GM04503 (cell line): ENCODE results near the gene TOLLIP.
"Not testable (repeated sequence)": the region's sequence is repeated elsewhere in the genome, so short reads cannot be mapped to it uniquely, and the experiment has no call there.

ENCODE experiments used
- DNase-seq: peaks from one replicate; pipeline ENCODE4 v3.0.0-alpha.2; 2012; ENCODE audit warnings: low read depth

Gene TOLLIP

DNA sequence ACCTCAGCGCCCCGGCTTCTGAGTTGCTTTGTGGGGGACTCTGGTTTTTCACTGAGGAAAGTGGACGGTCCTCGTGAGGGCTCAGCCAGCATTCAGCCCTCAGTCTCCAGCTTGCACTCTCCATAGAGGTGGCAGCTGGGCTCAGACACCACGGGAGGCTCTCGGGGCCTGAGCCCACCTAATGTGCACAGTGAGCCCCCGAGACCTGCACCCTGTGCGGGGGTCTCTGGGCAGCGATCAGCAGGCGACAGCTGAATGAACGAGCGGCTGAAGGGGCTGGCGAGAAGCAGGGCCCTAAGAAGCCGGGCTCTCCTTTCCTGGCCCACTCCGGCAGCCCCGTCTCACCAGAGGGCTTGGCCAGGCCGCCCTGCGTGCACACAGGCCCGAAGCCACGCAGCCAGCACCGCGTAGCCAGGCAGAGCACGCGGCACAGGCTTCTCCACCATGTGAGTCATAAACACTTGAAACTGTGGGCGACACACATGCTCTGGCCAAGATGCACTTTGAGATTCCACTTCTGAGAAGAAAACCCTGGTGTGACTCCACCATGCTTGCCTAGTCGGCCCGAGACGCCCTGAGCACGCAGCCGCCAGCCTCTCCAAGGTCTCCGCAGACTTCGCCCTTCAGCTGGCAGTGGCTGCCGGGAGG, 28.0 kb downstream of the TOLLIP start:
- no peak for DNase-seq

DNA sequence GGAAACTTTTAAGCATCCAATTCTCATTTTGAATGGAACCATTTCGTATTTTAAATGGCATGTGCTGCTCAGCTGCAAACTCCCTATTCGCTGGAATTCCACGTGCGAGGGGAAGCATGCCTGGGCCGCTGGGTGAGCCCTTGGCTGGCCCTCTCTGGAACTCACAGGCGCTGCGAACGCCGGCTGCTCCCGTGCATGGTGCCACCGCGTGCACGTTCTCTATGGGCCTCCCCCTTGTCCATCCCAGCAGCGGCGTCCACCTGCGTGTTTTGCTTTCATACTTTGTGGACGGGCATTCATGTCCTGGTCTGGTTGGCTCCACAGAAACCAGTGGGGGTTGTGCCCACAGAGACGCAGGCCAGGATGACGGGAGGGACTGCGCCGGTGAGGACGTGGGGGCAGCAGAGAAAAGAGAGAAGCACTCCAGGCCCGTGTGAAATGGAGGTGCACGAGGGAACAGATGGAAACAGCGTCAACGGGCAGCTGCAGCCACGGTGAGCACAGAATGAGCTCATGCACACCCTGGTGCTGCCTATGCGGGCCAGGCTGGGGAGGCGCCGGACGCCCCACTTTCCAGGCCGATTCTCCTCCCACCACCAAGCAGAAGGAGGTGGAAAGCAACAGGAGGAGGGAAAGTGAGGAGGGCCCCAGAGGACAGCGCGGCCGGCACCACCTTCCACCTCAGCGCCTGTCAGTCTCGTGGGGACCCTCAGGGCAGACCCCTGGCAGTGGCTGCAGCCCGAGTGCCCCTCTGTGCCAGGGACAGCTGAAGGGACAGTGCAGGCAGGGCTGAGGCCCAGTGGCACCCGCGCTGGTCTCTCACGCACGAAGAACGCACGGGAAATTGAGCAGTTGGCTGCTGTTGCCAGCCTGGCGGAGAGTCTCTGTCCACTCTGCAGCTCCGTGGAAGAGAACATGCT, 29.1 kb downstream of the TOLLIP start:
- DNase-seq: no peak

DNA sequence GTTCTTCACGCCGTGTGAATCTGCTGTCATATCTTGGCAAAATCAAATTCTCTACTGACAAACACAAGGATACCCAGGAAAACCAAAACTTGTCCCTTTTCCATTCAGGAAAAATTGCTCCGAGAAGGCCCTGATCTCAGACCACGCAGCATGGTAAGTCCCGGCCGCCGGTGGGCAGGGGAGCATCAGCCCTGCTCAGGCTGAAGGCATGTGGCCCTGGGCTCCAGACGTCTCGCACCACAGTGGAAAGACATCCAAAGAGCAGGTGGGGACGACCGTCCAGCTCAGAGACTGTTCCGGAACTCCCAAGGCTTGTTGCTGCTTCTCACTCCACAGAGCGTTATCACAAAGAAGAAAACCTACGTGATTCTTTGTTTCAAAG, 29.8 kb downstream of the TOLLIP start:
- no peak for DNase-seq

DNA sequence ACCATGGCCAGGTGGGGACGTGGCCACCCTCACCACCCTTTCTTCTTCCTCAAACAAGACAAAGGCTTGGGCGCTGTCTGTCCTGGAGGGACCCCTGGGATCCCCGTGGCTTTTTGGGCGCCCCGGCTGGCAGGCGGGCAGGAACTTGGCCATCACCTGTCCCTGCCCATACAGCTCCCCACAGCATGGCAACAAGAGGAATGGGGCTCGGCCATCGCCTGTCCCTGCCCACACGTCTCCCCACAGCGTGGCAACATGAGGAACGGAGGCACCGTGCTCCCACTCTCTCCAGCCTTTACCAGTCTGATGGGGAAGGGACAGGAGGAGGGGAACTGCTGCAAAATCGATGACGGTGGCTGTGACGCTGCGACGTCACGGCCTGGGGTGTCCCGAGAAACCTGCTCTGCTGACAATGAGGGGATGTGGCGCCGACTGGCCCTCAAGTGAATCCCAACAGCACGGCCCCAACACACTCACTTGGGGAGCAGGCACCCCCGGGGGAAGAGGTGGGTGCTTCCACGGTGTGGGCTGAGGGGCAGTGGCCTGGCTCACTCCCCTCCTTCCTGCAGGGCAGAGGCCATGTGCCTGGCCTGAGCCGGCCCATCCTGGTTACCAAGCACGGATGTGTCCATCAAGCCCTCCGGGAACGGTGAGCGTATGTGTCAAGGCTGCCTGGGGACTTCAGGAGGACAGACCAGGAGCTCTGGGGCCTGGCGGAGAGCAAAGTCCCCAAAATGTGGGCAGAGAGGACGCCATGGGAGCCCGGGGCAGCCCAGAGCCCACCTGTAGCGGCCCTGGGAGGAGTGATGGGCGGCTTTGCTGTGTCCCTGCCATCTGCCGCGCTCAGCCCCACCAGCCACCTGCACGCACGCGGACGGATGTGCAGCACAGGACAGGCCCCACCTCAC, 30.4 kb downstream of the TOLLIP start:
- no peak for DNase-seq

DNA sequence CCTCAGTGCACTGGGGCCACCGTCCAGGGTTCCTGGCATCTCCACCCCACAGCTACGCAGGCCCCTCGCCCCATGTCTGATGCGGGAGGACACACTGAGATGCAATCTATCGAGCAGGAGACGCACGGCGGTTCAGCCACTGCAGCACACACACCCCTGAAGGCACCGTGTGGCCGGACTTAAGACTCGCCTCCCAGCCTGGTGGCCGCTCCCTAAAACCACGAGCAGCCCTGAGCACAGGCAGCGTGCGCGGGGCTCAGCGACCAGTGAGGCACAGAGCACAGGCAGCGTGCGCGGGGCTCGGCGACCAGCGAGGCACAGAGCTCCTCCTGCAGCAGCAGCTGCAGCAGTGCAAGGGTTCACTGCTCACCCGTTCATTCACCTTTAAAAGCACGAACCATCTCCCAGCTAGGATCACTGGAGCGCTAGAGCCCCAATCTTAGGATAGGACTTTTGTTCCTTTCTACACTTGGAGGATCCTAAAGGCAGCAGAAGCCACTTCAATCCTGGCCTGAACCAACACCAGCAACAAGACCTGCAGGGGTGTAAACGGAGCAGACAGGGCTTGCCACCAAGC, 31.4 kb downstream of the TOLLIP start:
- no peak for DNase-seq

DNA sequence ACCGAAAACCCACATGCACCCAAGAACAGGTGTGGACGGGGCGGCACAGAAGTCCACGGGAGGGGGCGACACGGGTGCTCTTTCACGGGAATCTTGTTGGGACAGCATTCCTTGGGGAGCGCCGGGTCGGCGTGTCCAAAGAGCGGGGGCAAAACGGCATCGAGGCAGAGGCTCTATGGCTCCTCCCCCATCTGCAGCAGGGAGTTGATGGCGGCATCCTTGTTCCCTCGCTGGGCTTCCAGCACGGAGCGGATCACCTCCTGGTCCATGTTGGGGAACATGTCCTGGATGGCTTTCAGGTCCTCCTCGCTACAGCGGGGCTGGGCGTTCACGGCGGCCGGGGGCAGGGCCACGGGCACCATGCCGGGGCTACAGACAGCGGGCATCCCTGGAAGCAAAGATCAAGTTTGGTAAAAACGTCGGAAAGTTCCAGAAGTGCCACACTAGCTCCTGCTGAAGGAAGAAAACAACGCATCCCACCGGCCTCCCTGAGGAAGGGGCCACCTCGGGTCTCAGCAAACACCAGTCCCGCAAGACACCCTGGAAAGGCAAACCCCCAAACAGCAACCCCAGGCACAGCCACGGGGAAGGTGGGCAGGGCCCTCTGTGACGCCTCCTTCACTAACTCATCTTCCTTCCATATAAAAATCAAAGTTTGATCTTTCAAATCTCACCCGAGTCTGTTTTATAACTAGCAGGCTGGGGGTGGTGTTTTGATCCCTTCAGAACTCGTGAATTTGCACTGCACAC, 32.4 kb downstream of the TOLLIP start:
- no peak for DNase-seq

DNA sequence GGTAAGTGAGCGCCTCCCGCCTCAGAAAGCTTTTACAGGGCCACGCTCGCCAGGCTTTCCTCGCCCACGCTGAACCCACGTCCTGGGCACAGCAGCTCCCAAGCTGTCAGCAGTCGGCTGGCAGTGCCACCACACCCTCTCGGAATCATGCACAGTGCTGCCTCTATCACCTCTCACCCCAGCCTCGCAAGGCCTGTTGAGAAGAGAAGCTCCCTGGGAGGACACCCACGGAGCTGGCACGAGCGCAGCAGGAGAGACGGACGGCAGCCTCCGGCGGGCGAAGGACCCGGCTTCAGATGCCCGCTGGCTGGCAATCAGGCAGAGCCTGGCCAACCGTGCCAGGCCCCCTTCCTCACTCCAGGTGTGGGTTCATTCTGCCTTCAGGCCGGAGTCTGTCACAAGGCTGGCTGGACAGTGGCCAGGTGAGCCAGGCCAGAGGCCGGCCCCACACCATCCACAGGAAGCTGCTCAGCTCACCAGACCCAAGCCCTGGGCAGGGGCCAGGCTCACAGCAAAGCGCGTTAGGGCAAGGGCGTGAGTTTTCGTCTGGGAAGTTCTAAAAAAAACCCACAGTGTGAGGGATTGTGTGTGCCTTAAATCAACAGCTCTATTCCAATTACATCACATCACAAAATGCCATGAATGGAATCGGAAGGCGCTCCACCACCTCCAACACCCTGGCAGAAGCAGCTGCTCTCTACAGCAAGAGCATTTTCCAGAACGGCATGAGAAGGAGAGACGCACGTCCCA, 33.2 kb downstream of the TOLLIP start:
- DNase-seq: no peak

DNA sequence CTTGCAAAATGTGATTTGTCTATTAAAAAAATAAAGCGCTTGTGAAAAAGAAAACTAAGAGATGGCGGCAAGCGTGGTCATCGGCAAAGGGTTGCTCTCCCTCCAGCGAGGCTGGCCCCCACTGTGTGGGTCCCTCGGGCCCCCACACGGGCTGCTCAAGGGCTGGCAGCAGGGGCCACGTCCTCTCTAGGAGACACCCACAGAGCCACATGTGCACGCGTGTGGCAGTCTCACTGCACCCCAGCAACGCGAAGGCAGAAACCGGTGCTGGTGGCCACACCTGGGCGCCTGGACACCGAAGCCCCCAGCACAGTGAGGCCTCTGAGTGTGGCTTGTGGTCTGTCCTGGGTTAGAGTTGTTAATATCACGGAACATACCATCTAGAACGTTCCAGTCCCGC, 34.4 kb downstream of the TOLLIP start:
- no peak for DNase-seq

DNA sequence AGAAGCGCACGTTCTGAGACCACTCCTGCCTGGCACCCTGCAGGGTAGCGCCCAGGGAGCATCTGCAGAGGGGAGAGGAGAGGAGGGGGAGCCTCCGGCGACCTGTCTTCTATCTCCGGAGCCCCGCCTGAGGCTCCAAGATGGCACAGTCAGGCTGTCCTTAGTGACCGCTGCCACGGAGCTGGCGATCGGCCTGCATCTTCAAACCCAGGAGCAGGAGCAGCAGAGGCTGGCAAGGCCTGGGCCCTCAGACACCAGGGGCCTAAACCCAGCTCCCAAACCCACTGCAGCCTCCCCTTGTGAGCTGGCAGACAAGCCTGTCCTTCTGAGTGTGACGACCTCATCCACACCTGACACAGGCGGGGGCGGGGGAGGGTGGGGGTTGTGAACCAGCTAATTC, 34.9 kb downstream of the TOLLIP start:
- DNase-seq: no peak

DNA sequence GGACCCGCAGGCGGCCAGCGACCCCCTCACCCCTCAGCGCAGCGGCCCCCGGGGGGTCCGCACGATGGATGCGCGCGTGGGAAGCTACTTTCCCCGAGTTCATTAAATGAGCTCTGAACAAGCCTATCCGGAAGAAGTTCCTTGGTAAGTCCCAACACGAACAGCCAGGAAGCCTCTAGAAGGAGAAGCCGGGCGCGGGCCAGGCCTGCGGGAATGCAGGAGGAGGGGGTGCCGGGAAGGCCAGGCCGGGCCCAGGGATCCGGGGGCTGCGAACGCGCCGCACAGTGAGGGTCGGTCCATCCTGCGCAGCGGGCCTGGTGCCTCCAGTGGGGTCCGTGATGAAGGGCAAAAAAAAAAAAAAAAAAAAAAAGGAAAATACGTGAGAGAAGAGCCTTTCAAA, 36.9 kb downstream of the TOLLIP start:
- DNase-seq: no peak

DNA sequence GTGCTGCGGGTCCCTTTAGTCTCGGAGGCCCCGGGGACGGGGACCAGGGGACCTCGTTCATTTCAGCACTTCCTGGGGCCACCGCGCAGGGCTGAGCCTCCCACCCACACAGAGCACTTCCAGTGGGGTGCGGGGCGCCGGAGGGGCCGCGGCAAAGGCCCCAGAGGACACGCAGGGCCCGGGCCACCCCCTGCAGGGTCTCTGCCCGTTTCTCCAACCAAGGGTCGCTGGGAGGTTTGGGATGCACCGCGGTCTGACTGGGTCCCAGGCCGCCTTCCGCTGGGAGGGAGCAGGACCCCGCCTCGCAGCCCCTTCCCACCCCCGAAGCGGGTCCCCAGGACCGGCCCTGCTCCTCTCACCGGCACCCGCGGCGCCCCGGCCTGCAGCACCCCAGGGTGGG, 37.5 kb downstream of the TOLLIP start:
- no peak for DNase-seq

DNA sequence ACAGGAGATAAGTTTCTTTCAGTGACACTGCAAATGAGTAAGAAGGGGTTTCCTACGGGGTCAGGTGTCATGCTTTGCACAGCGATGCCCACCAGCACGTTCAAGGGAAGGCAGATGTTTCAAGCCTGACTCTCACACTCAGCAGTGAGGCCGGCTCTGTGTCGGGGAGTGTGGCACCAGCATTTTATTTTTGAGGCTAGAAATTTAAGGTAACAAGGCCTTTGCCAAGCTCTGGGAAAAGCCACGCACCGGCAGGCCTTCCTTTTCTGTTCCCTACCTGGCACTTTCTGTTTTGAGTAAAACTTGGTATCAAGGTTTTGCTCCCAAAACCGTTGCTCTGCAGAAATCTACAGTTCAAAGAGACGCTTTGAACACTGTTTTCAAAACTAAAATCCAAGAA, 38.0 kb downstream of the TOLLIP start:
- no peak for DNase-seq

DNA sequence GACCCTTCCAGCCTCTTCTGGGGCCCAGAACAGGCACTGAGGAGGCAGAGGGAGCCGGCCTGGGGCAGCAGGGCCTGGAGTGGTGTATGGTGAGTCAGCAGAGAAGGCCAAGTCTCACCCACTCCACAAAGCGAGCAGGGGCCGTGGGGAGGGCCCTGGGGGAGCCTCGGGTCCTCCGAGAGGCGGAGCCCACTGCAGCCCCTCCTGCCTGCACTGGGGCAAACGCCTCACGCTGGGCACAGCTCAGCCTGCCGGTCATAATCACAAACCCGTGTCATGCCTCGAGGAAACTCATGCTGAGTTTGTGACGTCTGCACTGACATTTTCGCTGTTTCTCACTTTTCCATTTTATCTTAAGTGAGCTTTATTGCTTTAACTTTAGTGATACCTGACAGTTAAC, 38.4 kb downstream of the TOLLIP start:
- no peak for DNase-seq

DNA sequence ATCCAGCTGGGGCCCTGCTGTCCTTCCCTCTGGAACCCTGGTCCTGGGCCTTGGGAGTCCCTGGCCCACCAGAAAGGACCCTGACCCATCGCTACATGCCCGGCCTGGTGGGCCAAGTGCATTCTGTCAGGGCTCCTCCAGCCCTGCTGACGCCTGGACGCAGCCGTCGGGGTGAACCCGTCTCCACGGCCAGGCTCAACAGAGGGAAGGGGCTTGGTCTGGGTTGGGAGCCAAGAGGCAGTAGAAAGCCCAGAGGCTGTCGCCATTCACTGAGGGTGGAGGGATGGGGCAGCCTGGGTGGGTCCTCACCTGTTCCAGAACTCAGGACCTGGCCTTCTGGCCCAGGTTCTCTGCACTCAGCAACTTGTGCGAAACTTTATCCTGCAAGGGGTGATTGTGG, 39.0 kb downstream of the TOLLIP start:
- DNase-seq: no peak

DNA sequence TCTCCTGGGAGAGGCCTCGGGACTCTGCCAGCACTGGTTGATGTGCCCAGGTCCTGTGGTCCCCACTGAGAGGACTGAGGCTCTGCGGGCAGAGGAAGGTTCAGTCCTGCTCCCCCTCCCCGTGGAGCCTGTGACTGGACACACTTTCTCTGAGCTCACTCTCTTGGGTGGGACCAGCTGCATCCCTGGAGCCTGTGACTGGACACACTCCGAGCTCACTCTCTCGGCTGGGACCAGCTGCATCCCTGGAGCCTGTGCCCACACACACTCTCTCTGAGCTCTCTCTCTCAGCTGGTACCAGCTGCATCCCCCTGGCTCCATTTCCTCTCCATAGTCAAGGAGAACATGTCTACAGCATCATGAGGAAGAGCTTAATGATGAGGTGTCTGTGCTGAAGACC, 39.5 kb downstream of the TOLLIP start:
- DNase-seq: no peak

DNA sequence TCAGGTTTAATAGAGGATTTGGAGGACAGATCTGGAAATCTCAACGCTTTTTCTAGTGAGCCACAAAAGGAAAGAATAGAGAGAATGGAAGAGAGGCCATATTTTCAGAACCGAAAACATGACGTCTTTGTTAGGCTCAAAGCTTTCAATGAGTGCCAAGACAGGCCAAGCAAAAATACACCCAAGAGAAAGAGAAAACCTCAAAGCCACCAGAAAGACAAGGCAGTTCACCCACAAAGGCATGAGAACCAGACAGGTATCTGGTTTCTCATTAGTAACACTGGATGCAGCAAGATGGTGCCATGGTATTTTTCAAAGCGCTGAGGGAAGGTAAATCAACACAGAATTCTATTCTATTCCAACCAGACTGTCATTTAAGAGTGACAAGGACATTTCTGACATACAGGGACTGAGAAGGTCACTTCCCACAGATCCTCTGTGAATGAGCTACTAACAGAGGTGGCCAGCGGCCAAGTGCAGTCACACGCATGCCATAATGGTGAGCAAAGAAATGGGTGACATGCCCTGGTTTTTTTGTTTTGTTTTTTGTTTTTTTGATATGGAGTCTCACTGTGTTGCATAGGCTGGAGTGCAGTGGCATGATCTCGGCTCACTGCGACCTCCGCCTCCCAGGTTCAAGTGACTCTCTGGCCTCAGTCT, 41.9 kb downstream of the TOLLIP start:
- DNase-seq: no peak

DNA sequence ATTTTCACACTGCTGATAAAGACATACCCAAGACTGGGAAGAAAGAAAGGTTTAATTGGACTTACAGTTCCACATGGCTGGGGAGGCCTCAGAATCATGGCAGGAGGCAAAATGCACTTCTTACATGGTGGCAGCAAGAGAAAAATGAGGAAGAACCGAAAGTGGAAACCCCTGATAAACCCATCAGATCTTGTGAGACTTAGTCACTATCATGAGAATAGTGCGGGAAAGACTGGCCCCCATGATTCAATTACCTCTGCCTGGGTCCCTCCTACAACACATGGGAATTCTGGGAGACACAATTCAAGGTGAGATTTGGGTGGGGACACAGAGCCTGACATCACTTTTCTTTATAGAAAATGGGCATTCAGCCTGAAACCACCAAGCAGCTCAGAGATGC, 42.5 kb downstream of the TOLLIP start:
- DNase-seq: not testable (repeated sequence)

DNA sequence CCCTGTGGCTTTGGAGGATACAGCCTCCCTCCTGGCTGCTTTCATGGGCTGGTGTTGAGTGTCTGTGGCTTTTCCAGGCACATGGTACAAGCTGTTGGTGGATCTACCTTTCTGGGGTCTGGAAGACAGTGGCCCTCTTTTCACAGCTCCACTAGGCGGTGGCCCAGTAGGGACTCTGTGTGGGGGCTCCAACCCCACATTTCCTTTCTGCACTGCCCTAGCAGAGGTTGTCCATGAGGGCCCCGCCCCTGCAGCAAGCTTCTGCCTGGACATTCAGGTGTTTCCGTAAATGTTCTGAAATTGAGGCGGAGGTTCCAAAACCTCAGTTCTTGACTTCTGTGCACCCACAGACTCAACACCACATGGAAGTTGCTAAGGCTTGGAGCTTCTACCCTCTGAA, 44.0 kb downstream of the TOLLIP start:
- not testable (repeated sequence) for DNase-seq

DNA sequence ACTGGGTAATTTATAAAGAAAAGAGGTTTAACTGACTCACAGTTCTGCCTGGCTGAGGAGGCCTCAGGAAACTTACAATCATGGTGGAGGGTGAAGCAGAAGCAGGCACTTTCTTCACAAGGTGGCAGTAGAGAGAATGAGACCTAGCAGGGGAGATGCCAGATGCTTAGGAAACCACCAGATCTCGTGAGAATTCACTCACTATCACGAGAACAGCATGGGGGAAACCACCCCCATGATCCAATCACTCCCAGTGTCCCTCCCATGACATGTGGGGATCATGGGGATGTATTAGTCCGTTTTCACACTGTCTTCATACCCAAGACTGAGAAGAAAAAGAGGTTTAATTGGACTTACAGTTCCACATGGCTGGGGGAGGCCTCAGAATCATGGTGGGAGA, 45.0 kb downstream of the TOLLIP start:
- peak; percentile 45 for DNase-seq

DNA sequence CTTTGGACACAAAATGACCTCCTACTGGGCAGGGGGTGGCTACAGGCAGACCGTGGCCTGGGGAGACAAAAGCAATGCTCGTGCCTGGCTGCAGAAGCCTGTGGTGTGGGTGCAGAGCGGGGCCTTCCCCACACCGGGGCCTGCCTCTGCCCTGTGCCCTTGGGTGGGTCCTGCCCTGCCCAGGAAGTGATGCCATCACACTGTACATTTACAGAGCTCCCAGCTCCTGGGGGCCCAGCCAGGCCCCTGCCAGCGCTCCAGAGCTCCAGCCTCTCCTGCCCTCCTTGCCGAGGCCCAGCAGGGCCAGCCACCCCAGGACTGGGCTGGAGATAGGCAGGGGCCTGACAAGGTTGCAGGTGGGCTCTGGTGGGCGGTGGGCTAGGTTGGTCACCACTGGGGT, 46.4 kb downstream of the TOLLIP start:
- DNase-seq: no peak
